Limb (tissue), 2 donors: ENCODE measurements around the gene TANGO2.

Source experiments
- DNase-seq, 2 donors: peaks; one replicate each; pipeline ENCODE4 v3.0.0-alpha.2; 2016; ENCODE audit errors: extremely low spot score in 2 of 2

TANGO2 gene

DNA sequence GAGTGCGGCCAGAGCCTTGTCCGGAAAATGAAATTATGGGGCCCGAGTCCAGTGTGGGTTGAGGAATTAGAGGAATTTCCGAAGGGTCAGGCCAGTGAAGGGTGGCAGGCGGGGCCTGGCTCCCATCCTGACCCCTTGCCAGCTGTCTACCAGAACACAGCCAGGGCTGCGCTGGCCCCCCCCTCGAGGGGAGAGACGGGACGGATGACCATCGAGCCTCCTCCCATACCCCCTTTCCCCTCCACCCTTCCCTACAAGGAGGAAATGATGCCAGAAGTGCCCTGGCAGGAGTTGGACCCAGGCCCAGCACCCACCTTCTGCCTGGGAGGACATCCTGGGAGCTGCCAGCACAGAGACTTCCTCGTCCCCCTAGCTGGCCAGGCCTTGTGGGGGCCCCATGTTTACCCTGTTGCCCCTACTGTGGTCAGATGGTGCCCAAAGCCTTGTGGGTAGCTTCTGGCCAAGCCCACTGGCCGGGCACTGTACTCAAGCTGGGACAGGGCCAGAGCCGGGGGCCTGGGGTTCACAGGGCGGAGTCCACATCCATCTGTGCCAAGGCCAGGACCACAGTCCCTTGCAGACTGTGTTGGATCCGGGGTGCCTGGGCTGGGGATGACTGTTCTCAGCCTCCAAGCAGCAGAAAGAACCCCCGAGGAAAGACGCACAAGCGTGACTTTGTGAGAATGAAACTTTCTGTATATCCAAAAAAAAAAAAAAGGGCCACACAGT lies 25.1 kb upstream of the TANGO2 start:
- no peak for DNase-seq

- DNase-seq, result no peak
These were observed 24.1 kb upstream of the TANGO2 start for GRCh38 chr22:19996694-19997384.

DNA sequence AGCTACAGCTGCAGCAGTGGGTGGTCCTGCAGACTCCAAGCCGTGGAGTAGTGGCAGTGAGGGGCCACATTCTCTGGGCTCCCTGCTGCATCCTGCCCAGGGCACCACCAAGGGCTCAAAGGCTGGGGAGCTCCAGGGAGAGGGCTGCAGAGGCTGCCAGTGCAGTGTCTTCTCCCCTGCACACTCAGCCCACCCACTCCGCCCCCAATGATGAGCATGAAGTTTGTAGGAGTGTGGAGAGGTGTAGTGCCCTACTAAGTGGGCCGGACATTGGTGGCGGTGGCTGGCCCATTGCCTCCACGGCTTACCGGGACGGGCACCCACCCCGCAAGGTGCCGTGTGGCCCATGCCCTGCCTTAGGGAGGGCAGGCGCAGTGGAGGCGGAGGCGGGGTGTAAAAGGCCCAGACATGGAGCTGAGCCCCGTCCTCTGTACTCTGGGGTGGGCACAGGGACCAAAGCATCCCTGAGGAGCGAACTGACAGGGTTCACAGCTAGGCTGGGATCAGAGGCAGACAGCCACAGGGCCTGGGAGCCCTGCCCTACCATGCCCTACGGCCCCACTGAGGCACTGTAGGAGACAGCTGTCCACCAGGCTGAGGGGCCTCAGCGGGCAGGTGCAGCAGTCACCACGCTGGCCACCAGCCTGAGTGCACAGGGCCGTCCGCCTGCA lies 23.2 kb upstream of the TANGO2 start:
- DNase-seq, result no peak

GRCh38 chr22:19998232-19998951 lies 22.5 kb upstream of the TANGO2 start:
- DNase-seq, result no peak

GRCh38 chr22:19998991-19999820 lies 21.7 kb upstream of the TANGO2 start:
- DNase-seq, result no peak

- no peak for DNase-seq
These were observed 20.4 kb upstream of the TANGO2 start for GRCh38 chr22:20000246-20001081.

DNA sequence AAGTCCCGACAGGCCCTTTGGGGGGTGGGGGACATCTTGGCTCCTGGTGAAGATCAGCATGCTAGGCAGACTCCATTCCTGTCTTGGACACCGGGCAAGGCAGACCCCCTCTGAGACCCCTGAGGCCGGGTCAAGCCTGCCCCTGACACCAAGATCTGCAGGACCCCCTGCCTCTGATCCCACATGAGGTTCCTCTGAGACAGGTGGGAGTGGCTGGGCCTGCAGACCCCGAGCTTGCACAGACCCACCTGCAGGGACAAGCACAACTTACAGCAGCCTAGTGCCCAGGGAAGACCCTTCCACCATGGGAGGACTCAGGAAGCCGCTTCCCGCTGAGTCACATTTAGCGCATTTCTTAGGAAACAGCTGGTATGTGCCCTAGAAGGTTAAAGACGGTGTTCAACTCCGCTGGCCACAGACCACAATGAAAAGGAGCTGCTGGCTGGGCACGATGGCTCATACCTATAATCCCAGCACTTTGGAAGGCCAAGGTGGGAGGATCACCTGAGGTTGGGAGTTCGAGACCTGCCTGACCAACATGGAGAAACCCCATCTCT lies 19.8 kb upstream of the TANGO2 start:
- DNase-seq, result no peak

- DNase-seq, result no peak
These were observed 18.8 kb upstream of the TANGO2 start for GRCh38 chr22:20002128-20002527.

DNA sequence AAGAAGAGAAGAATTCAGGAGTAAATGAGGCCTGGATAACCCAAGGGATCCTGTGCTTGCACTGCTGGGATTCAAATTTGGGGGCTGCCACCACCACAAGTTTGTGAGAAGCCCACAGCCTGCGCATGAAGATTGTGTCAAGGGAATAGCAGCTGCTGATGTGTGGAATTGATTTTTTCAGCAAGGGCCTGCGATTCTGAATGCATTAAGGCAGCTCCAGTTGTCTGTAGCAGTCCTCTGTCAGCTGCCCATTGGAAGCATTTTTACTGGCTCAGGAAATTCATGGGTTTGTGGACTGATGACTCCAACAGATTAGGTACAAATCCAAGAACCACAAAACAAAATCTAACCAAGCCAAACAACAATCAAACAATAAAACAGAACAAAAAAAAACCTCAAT lies 18.3 kb upstream of the TANGO2 start:
- no peak for DNase-seq

GRCh38 chr22:20003304-20003703 lies 17.6 kb upstream of the TANGO2 start:
- no peak for DNase-seq

- no peak for DNase-seq
These were observed 16.4 kb upstream of the TANGO2 start for GRCh38 chr22:20004464-20004863.

DNA sequence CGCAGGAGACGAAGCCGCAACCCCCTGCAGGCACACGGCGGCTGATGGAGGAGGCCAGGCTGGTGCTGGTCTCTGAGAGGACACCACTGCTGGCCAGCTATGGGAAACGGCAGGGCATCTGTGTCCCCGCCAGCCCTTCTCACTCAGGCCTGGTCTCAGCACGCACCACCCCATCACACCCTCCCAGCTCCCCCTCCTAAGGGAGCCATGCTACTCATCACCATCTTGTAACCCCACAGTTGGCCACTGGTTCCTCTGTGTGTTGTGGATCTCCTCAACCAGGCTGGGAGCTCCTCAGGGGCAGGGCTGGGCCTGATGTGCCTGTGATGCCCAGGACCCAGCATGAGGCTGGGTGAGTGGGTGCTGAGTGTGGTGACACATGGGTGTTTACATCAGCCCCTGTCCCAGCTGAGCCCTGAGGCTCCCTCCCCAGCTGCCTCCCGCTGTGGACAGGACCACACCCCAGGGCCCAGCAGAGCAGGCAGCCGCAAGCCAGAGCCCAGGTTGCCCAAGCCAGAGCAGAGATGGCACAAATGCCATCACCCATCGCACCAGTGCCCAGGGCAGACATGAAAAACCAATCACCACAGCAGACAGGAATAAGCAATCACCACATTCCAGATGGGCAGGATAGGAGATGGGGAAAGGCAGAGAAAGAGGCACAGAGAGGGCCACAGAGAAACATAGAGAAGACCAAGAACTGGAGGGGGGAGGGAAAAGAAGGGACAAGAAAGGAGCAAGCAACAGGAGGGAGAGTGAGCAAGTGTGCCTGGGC lies 12.5 kb upstream of the TANGO2 start:
- DNase-seq, result no peak

GRCh38 chr22:20009018-20009491 lies 11.9 kb upstream of the TANGO2 start:
- no peak for DNase-seq

GRCh38 chr22:20009582-20010306 lies 11.2 kb upstream of the TANGO2 start:
- DNase-seq, result no peak

- DNase-seq, result no peak
These were observed 10.4 kb upstream of the TANGO2 start for GRCh38 chr22:20010307-20011122.

DNA sequence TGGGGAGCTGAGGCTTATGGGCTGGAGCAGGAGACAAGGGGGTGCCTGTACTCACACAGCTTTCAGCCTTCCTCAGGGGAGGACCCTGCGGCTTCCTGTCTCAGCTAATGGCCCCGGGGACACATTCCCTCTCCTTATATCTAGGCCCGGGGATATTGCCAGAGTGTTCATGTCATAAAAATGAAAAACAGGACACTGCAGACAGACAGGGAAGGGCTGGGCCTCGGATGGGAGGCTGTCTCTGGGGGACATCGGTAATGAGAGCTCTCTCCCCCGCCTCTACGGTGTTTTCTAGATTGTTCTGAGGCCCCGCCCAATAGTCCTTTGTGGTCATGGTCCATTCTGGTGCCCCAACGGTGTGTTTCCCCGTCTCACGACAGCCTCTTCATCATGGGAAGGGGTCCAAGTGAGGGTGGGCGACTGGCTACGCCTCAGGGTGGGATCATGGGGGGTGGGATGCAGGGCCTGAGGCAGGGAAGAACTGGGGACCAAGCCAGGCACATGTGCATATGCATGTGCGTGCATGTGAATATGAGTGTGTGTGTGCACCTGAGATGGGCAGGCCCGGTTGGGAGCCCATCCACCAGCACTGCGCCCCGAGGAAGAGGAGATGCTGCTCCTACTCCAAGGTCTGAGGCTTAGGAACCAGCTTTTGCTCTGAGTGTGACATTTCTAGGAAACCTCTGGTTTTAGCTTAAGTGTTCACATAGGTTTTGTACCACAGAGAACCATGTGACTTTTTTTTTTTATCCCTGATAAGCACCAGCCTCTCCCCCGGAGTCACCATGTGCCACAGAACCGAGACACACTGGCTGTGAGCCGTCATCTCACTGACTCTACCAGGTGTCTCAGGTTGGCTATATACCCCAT lies 9.6 kb upstream of the TANGO2 start:
- DNase-seq, result no peak
